Ascending aorta (tissue), 2 donors: ENCODE measurements around the gene KLHL1. TPM values are rescaled to one million over a fixed set of nuclear protein-coding genes. Genes with fewer than 3 reads are reported as not detected.

Source experiments
- DNase-seq, 2 donors: peaks; one replicate each; pipeline ENCODE4 v3.0.0-alpha.2; 2019; ENCODE audit warnings: low spot score in 2 of 2
- H3K27ac ChIP-seq, 2 donors: fragments of 200-600 bp; sonication (generic); one replicate each; pipeline ENCODE4 v1.5.1; 2016 to 2017; ENCODE audit warnings: mild to moderate bottlenecking in 1 of 2
- H3K27me3 ChIP-seq: fragments of 200-600 bp; sonication (generic); one replicate; pipeline ENCODE4 v1.5.1; 2017
- H3K36me3 ChIP-seq, 2 donors: fragments of 200-600 bp; sonication (generic); one replicate each; pipeline ENCODE4 v1.5.1; 2016
- H3K4me1 ChIP-seq, 2 donors: fragments of 200-600 bp; sonication (generic); one replicate each; pipeline ENCODE4 v1.5.1; 2016 to 2017; ENCODE audit warnings: mild to moderate bottlenecking in 1 of 2
- H3K4me3 ChIP-seq, 2 donors: fragments of 200-600 bp; sonication (generic); one replicate each; pipeline ENCODE4 v1.5.1; 2016 to 2017; ENCODE audit warnings: mild to moderate bottlenecking in 1 of 2
- H3K9me3 ChIP-seq, 2 donors: fragments of 200-600 bp; sonication (generic); one replicate each; pipeline ENCODE4 v1.5.1; 2016
- intact Hi-C: fragments of 100-400 bp; cut with DNase I; formaldehyde crosslinking; loops from one replicate; pipeline ENCODE4 v1.15.1; 2023
- total RNA-seq: library from RNA; depleted of rRNA; stranded (reverse); fragments of >200 nt; gene quantifications from one replicate; pipeline ENCODE4 v1.1.0, GENCODE V29; 2016
- TF ChIP-seq, protein P1 (sequence below), 3 experiments: fragments of 200-600 bp in 2 of 3; fragments of 450-650 bp in 1 of 3; sonication (generic) in 2 of 3; IDR thresholded peaks; one replicate each; pipeline ENCODE4 v1.5.1; 2016 to 2019; ENCODE audit warnings: antibody characterized with exemption in 3 of 3, mild to moderate bottlenecking in 1 of 3, moderate library complexity in 1 of 3

The KLHL1 gene
- total RNA-seq, 1 donor from 2014 or later: not detected

DNA sequence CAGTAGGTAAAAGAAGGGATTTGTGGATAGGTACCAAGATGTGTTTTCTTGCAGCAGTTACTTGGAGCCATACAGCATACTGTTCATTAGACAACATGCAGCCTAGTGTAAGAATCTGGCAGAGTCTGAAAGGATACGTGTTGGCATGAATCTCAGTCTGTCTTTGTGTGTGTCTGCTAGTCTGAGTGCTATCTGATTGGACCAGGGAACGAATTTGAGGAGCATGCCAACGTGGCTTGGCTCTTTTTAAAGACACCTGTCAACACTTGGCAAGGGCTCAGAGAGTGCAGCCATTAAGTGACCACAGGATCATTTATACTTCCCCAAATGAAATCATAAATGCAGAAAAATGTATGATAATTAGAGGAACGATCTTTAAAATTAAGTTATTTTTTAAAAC, 28.2 kb downstream of the KLHL1 start:
- Histone ChIP-seq H3K27me3 (no peaks in the 10 kb centered on the region), H3K4me1 (no peaks in the 10 kb centered on the region), H3K27ac (no peak overlapping the region), H3K4me3 (no peak overlapping the region), H3K36me3 (no peaks in the 10 kb centered on the region), H3K9me3 (no peaks in the 10 kb centered on the region)
- TF ChIP-seq, protein P1, sequence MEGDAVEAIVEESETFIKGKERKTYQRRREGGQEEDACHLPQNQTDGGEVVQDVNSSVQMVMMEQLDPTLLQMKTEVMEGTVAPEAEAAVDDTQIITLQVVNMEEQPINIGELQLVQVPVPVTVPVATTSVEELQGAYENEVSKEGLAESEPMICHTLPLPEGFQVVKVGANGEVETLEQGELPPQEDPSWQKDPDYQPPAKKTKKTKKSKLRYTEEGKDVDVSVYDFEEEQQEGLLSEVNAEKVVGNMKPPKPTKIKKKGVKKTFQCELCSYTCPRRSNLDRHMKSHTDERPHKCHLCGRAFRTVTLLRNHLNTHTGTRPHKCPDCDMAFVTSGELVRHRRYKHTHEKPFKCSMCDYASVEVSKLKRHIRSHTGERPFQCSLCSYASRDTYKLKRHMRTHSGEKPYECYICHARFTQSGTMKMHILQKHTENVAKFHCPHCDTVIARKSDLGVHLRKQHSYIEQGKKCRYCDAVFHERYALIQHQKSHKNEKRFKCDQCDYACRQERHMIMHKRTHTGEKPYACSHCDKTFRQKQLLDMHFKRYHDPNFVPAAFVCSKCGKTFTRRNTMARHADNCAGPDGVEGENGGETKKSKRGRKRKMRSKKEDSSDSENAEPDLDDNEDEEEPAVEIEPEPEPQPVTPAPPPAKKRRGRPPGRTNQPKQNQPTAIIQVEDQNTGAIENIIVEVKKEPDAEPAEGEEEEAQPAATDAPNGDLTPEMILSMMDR (IDR thresholded peaks at IDR 0.05): no peak
- intact Hi-C loops: no loop called here
- DNase-seq: no peak

DNA sequence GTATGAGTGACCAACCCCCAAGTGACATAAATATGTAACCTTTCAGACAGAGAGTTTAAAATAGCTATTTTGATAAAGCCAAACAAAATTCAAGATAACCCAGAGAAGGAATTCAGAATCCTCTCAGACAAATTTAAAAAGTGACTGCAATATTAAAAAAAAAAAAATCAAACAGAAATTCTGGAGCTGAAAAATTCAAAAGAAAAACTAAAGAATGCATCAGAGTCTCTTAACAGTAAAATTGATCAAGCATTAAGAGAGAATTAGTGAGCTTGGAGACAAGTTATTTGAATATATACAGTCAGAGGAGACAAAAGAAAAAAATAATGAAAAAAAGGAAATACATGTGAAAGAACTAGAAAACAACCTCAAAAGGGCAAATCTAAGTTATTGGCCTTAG, 53.7 kb downstream of the KLHL1 start:
- no peaks in the 10 kb centered on the region for H3K4me1 ChIP-seq
- intact Hi-C loops: no loop called here
- DNase-seq: no peak
- TF ChIP-seq, protein P1 (IDR thresholded peaks at IDR 0.05): no peak
- H3K4me3 ChIP-seq: no peak overlapping the region
- no peaks in the 10 kb centered on the region for H3K27me3 ChIP-seq
- H3K27ac ChIP-seq: no peak overlapping the region
- H3K9me3 ChIP-seq: peaks cover 0 to 3% of the 10 kb centered on the region in 2 donors
- no peaks in the 10 kb centered on the region for H3K36me3 ChIP-seq

DNA sequence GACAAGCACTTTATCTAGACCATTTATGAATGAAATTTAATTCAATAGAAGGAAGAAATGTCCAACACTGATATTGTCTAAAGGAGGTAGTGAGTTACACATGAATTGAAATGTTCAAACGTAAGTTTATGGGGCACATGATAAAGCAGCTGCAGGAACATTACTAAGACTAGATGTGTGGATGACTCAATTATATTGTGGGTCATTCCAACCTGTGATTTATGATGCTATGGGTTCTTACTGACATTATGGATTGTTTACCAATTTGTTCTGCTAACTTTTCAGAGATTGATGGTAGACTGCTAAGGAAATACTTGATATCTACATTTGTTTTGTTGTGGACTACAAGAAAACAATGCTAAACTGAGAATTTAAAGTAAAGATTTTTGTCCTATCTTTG, 56.7 kb downstream of the KLHL1 start:
- Histone ChIP-seq H3K4me1 (no peaks in the 10 kb centered on the region), H3K27ac (no peak overlapping the region), H3K4me3 (no peak overlapping the region), H3K36me3 (no peaks in the 10 kb centered on the region), H3K27me3 (no peaks in the 10 kb centered on the region), H3K9me3 (peaks cover 0 to 3% of the 10 kb centered on the region in 2 donors)
- DNase-seq: no peak
- TF ChIP-seq, protein P1 (IDR thresholded peaks at IDR 0.05): no peak
- intact Hi-C loops: no loop called here

DNA sequence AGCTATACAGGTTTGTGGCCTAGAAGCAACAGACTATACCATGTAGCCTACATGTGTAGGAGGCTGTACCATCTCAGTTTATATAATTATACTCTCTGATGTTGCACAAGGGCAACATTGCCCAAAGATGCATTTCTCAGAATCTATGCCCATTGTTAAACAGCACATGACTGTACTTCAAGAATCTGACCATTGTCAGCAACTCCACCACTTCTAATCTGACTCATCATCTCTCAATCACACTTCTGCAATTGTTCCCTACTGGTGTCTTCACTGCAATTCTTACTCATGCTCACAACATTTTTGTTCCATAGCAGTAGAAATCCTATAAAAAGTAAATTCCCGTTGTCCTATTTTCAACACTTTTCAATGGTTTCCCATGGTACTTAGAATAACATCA, 64.6 kb downstream of the KLHL1 start:
- Histone ChIP-seq H3K4me3 (no peak overlapping the region), H3K36me3 (no peaks in the 10 kb centered on the region), H3K27ac (no peak overlapping the region), H3K27me3 (no peaks in the 10 kb centered on the region), H3K4me1 (no peaks in the 10 kb centered on the region), H3K9me3 (no peaks in the 10 kb centered on the region)
- TF ChIP-seq, protein P1 (IDR thresholded peaks at IDR 0.05): no peak
- intact Hi-C loops: no loop called here
- no peak for DNase-seq

DNA sequence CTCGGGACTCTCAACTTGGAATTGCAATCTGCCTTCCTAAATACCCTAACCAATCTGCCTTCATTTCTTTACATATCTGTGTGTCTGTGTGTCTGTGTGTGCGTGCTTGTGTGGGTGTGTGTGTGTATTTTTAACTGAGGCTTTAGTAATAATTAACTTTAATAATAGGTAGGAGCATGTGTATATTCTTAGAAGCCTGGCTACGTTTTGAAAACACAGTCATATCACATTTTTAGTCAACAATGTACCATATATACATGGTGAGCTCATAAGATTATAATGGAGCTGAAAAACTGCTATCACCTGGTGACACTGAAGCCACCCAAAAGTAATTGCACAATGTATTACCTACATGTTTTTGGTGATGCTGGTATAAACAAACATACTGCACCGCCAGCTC, 66.1 kb downstream of the KLHL1 start:
- Histone ChIP-seq H3K27ac (no peak overlapping the region), H3K4me3 (no peak overlapping the region), H3K36me3 (no peaks in the 10 kb centered on the region), H3K9me3 (no peaks in the 10 kb centered on the region), H3K4me1 (no peaks in the 10 kb centered on the region), H3K27me3 (no peaks in the 10 kb centered on the region)
- TF ChIP-seq, protein P1 (IDR thresholded peaks at IDR 0.05): no peak
- DNase-seq: no peak
- intact Hi-C loops: no loop called here

DNA sequence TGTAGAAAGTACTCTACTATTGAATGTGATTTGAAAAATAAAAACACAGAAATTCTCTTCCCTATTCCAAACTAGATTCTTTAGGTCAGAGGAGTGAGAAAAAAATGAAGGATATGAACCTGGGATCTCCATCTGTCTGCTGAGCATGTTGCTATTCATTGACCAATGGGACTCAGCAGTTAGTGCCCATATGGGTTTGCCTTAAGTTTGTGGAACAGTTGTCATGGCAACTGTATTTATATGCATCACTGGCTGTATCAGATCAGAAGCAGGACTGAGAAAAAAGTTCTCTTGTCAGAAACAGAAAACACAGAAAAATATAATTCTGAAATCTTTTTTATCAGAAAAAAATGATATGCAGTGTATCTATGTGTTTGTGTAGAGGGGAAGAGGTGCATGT, 74.0 kb downstream of the KLHL1 start:
- H3K27me3 ChIP-seq: no peaks in the 10 kb centered on the region
- no peaks in the 10 kb centered on the region for H3K4me1 ChIP-seq
- H3K36me3 ChIP-seq: no peaks in the 10 kb centered on the region
- no peak overlapping the region for H3K4me3 ChIP-seq
- no peak for DNase-seq
- H3K9me3 ChIP-seq: no peaks in the 10 kb centered on the region
- TF ChIP-seq, protein P1 (IDR thresholded peaks at IDR 0.05): no peak
- intact Hi-C loops: no loop called here
- no peak overlapping the region for H3K27ac ChIP-seq
